Effector memory CD8-positive, alpha-beta T cell (primary cell): ENCODE measurements around the gene HOXC12.
A peak's percentile ranks its signal among the peaks of the same experiment; 100 is the strongest.

ENCODE experiments used
- ATAC-seq: fragments of 150-1000 bp; cut with Tn5 transposase; replicated peaks from 2 replicates; pipeline ENCODE4 v1.10.0; 2021; ENCODE audit warnings: mild to moderate bottlenecking, moderate library complexity
- DNase-seq, 3 experiments: peaks; one replicate each; pipeline ENCODE4 v3.0.0; 2021
- H3K27ac Mint-ChIP-seq, 2 donors: one replicate each; pipeline ENCODE4 v1.8.0; 2022; ENCODE audit warnings: mild to moderate bottlenecking in 2 of 2, mixed read lengths in 2 of 2, moderate library complexity in 2 of 2
- H3K27me3 Mint-ChIP-seq, 2 donors: one replicate each; pipeline ENCODE4 v1.8.0; 2022; ENCODE audit warnings: mixed read lengths in 2 of 2
- H3K36me3 Mint-ChIP-seq: one replicate; pipeline ENCODE4 v1.8.0; 2022; ENCODE audit warnings: mild to moderate bottlenecking, moderate library complexity, mixed read lengths; ENCODE audit not compliant: insufficient read depth
- H3K4me1 Mint-ChIP-seq, 2 donors: one replicate each; pipeline ENCODE4 v1.8.0; 2022; ENCODE audit warnings: low read depth in 2 of 2, mixed read lengths in 2 of 2
- H3K4me3 Mint-ChIP-seq, 2 donors: one replicate each; pipeline ENCODE4 v1.8.0; 2022; ENCODE audit warnings: mild to moderate bottlenecking in 2 of 2, mixed read lengths in 2 of 2, moderate library complexity in 2 of 2
- H3K9me3 Mint-ChIP-seq, 2 donors: one replicate each; pipeline ENCODE4 v1.8.0; 2022; ENCODE audit warnings: mixed read lengths in 2 of 2

Gene HOXC12

GRCh38 chr12:53947743-53948142 is 7.0 kb upstream of the HOXC12 start:
- no peak overlapping the region for H3K27ac Mint-ChIP-seq
- peaks cover 7 to 19% of the 10 kb centered on the region in 2 donors for H3K4me1 Mint-ChIP-seq
- H3K9me3 Mint-ChIP-seq = no peaks in the 10 kb centered on the region
- ATAC-seq (no peak), DNase-seq (no peak)
- H3K36me3 Mint-ChIP-seq = peaks cover 22% of the 10 kb centered on the region
- no peak overlapping the region for H3K4me3 Mint-ChIP-seq
- H3K27me3 Mint-ChIP-seq = peaks cover 98 to 99% of the 10 kb centered on the region in 2 donors

GRCh38 chr12:53948650-53949593 is 5.8 kb upstream of the HOXC12 start:
- ATAC-seq = no peak

DNA sequence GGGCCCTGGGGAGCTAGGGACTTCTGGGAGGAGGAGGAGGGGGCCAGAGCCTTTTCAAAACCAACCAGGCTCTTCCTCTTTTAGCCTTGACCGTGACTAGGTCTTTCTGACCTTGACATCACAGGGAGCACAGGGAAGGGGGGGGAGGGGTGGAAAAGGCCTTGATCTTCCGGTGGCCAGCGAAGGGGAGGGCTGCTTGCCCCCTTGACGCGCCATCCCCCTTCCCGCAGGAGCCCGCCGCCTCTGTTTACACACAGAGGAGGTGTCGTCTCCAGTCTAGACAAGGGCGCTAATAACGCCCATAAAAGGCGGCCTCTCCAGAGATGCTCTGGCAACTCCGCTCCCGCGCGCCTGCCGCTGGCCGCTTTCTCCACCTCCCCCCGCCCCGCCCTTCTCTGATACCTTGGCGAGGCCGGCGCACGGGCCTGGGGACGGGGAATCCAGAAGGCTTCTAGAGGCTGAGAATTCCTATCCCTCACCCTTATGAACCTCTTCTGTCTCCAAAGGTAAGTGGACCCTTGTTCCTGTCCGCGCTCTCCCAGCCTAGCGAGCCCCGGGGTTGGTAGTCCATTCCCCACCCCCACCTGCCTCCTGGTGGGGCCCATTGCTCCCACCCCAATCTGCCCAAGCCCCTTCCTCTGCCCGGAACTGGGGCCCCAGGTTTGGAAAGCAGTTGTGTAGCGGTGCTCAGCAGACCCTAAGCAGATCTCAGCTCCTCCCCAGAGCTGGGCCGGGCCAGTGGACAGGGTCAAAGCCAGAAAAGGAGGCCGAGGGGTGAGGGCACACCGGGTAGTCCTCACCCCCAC is 4.9 kb upstream of the HOXC12 start:
- peaks cover 38% of the 10 kb centered on the region for H3K36me3 Mint-ChIP-seq
- H3K9me3 Mint-ChIP-seq = no peaks in the 10 kb centered on the region
- H3K4me1 Mint-ChIP-seq = peaks cover 13 to 27% of the 10 kb centered on the region in 2 donors
- ATAC-seq = no peak
- no peak for DNase-seq
- peaks cover 97% of the 10 kb centered on the region in 2 donors for H3K27me3 Mint-ChIP-seq
- H3K4me3 Mint-ChIP-seq = no peak overlapping the region
- peak overlapping the region in 1 of 2 donors; percentile 26 for H3K27ac Mint-ChIP-seq

More at GRCh38 chr12:53948650-53949593, 5.8 kb upstream of the HOXC12 start:
- no peak for DNase-seq
- Mint-ChIP-seq H3K9me3 (no peaks in the 10 kb centered on the region), H3K27me3 (peaks cover 97 to 98% of the 10 kb centered on the region in 2 donors), H3K27ac (no peak overlapping the region), H3K4me3 (no peak overlapping the region), H3K36me3 (peaks cover 34% of the 10 kb centered on the region), H3K4me1 (peaks cover 14 to 25% of the 10 kb centered on the region in 2 donors)

DNA sequence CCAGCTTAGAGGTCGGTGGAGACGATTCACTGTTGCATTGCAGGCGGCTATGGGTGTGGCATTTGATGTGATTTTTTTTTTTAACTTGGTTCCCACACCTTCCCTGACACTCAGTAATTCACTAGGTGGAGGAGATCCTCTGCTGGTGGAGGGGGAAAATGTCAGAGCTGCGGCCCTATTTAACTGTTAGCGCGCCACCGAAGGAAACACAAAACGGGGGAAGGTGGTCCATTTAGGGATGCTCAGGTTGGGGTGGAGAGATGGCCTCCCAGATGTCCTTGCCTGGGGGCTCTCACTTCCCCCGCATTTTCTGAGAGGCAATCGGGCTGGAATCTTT is 4.3 kb upstream of the HOXC12 start:
- Mint-ChIP-seq H3K4me3 (peak overlapping the region in 1 of 2 donors; percentile 14), H3K36me3 (peaks cover 38% of the 10 kb centered on the region), H3K27me3 (peaks cover 92 to 93% of the 10 kb centered on the region in 2 donors), H3K9me3 (no peaks in the 10 kb centered on the region), H3K27ac (peak overlapping the region in 1 of 2 donors; percentile 26), H3K4me1 (peaks cover 8 to 24% of the 10 kb centered on the region in 2 donors)
- no peak for ATAC-seq
- no peak for DNase-seq

DNA sequence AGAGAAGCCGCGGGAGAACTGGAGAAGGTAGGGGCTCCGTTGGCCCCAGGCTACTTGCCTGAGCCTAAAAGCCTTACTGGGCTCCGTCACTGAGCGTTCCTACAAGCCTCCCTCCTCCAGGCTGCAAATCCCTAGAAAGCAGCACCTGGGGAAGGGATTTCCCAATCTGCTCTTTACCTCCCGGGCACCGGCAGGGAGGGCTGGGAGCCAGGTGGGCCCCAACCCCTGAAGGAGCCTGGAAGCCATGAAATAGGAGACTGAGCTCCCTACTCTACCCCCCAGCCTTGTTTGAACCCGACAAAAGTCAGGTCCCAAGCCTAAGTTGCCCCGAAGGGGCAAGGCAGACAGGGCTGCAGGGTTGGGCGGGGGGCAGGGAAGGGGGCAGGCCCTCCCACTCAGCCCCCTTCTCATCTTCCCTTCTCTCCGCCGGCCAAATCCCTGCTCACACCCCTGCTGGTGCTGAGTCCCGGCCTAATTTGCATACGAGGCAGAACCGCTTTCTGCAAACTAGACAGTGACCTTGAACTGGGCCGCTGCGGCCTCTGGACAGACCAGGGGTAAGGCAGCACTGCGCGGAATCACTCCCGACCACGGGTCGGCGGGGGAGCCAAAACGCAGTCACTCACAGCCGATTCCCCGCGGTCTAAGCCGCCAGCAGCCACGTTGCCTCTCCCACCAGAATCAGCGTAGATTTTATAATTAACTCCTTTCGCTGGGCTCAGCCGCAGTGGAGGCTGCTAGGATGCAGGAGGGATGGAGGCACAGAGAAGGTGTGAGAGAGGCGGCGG is 3.7 kb upstream of the HOXC12 start:
- Mint-ChIP-seq H3K4me1 (peaks cover 11 to 29% of the 10 kb centered on the region in 2 donors), H3K4me3 (peak overlapping the region; percentile 31 to 34), H3K27me3 (peaks cover 92 to 93% of the 10 kb centered on the region in 2 donors), H3K27ac (peak overlapping the region in 1 of 2 donors; percentile 26), H3K36me3 (peaks cover 39% of the 10 kb centered on the region), H3K9me3 (no peaks in the 10 kb centered on the region)
- DNase-seq (no peak), ATAC-seq (no peak)

GRCh38 chr12:53951577-53952334 is 2.9 kb upstream of the HOXC12 start:
- H3K9me3 Mint-ChIP-seq = no peaks in the 10 kb centered on the region
- peaks cover 18 to 37% of the 10 kb centered on the region in 2 donors for H3K4me1 Mint-ChIP-seq
- no peak for ATAC-seq
- peaks cover 40% of the 10 kb centered on the region for H3K36me3 Mint-ChIP-seq
- H3K4me3 Mint-ChIP-seq = peak overlapping the region; percentile 31 to 34
- no peak for DNase-seq
- H3K27me3 Mint-ChIP-seq = peaks cover 92 to 93% of the 10 kb centered on the region in 2 donors
- peak overlapping the region in 1 of 2 donors; percentile 69 for H3K27ac Mint-ChIP-seq

GRCh38 chr12:53952335-53952694 is 2.4 kb upstream of the HOXC12 start:
- Mint-ChIP-seq H3K27ac (peak overlapping the region in 1 of 2 donors; percentile 69), H3K4me1 (peaks cover 21 to 42% of the 10 kb centered on the region in 2 donors), H3K27me3 (peaks cover 92 to 94% of the 10 kb centered on the region in 2 donors), H3K36me3 (peaks cover 40% of the 10 kb centered on the region), H3K4me3 (peak overlapping the region in 1 of 2 donors; percentile 34), H3K9me3 (no peaks in the 10 kb centered on the region)
- ATAC-seq (no peak), DNase-seq (no peak)

- Mint-ChIP-seq H3K9me3 (no peaks in the 10 kb centered on the region), H3K27me3 (peaks cover 92 to 95% of the 10 kb centered on the region in 2 donors), H3K4me3 (no peak overlapping the region), H3K4me1 (peaks cover 23 to 43% of the 10 kb centered on the region in 2 donors), H3K36me3 (peaks cover 40% of the 10 kb centered on the region), H3K27ac (peak overlapping the region; percentile 63 to 69)
- DNase-seq (no peak), ATAC-seq (no peak)
These were observed 1.6 kb upstream of the HOXC12 start for GRCh38 chr12:53952871-53953734.

DNA sequence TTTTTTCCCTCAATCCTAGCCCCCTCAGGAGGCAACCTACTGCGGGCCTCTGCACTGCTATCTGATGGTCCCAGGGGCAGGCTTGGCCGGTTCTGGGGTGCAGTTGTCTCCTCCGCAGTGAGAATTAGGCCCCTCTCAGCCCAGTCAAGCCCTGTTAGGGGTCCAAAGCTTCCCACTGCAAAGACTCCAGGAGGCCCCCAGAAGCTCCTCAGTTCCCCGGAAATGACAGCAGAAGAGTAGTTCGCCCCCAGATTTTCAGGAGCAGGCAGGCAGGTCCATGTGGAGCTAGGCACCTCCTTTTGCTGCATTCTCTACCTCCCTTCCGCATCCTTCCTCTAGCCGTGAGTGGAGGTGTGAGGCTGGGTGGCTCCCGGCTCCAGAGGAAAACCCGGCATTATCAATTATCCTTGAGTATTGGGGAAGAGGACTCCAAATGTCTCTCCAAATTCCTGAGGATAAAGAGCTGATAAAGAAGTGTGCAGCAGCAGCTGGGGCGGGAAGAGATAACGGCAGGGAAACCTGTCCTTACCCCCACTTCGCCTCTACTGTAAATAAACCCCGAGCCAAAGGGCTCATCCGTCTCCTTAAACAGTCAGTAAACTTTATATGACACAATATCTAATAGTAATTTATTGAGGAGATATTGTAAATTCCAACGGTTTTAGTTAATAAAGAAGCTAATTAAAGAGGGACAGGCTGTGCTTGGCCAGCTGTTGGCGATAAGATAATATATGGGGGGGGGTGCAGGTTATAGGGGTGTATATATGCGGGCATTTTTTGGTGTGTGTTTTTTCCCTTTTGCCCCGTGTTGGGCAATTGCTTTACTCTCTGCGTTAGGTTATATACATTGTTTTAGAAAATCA is 641 bp upstream of the HOXC12 start:
- Mint-ChIP-seq H3K27ac (peak overlapping the region; percentile 23 to 63), H3K4me3 (peak overlapping the region in 1 of 2 donors; percentile 34), H3K4me1 (peaks cover 23 to 42% of the 10 kb centered on the region in 2 donors), H3K9me3 (no peaks in the 10 kb centered on the region), H3K27me3 (peaks cover 92 to 95% of the 10 kb centered on the region in 2 donors), H3K36me3 (peaks cover 40% of the 10 kb centered on the region)
- DNase-seq (no peak), ATAC-seq (no peak)

- H3K4me1 Mint-ChIP-seq = peaks cover 28 to 41% of the 10 kb centered on the region in 2 donors
These were observed 503 bp downstream of the HOXC12 start for GRCh38 chr12:53955036-53955775.

More at GRCh38 chr12:53955036-53955775, 503 bp downstream of the HOXC12 start:
- Mint-ChIP-seq H3K27me3 (peaks cover 93 to 95% of the 10 kb centered on the region in 2 donors), H3K27ac (no peak overlapping the region), H3K4me3 (peak overlapping the region; percentile 3 to 50), H3K9me3 (peaks cover 0 to 2% of the 10 kb centered on the region in 2 donors), H3K36me3 (peaks cover 42% of the 10 kb centered on the region)
- no peak for DNase-seq
- no peak for ATAC-seq
